ENCODE results near the gene CNTN6. TPM values are rescaled to one million over a fixed set of nuclear protein-coding genes. Genes with fewer than 3 reads are reported as not detected.

The CNTN6 gene
- total and polyA plus RNA-seq, 5 donors: 0.02 to 0.72 (median 0.14) TPM

DNA sequence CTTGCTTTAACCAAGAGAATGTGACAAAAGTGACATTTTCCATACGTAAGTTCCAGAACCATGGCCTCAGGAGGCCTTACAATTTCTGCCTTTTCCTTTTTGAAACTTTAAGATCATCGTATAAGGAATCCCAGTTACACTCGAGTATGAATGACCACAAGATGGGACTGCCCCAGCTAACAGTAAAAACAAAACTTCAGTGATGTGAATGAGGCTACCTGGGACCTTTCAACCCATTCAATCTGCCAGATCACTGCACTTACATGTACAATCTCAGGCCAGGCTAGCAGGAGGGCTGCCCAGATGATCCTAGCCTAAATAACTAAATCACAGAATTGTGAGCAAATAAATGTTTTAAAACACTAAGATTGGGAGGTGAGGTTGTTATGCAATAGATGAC lies 328.8 kb downstream of the CNTN6 start:
- ATAC-seq (no peak), DNase-seq (no peak)
- Histone ChIP-seq H3K4me3 (ENCODE audit: low read length) (no peak overlapping the region), H3K4me1 (ENCODE audit: control insufficient read depth, insufficient read depth, low read length) (no peaks in the 10 kb centered on the region), H3K27ac (ENCODE audit: low read length) (no peak overlapping the region), H3K9me3 (ENCODE audit: control insufficient read depth, low read length) (no peaks in the 10 kb centered on the region), H3K27me3 (ENCODE audit: control insufficient read depth, insufficient read depth) (no peaks in the 10 kb centered on the region)
- intact Hi-C loops (cut with DNase I): no loop called here
- WGBS: 72% methylated on average over 3 of the region's 3 CpGs

DNA sequence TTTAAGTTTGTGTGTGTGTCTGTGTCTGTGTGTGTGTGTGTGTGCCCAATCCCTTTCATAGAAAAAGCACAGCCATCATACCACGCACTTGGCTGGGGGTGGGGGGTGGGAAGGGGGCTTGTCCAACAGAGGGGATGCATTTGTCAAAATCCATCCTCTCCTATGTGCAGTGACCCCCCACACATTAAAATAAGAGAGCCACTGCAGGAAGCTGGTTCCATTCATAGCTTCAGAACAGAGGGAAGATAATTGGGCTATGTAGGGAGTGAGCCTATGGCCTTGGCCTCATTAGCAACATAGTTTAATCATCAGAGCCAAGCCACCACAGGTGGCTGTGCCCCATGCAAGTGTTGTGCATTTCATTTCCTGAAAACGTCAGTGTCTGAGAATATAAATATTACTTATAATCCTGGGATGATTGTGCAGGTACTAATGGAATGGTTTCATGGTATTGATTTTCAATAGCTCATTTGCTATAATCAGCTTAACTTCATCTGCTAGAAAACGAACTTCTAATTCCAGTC lies 330.8 kb downstream of the CNTN6 start:
- WGBS: 68% methylated on average over 3 of the region's 3 CpGs
- H3K9me3 ChIP-seq (ENCODE audit: control insufficient read depth, low read length): no peaks in the 10 kb centered on the region
- no peak for DNase-seq
- H3K4me1 ChIP-seq (ENCODE audit: control insufficient read depth, insufficient read depth, low read length): no peaks in the 10 kb centered on the region
- no peaks in the 10 kb centered on the region for H3K27me3 ChIP-seq (ENCODE audit: control insufficient read depth, insufficient read depth)
- H3K4me3 ChIP-seq (ENCODE audit: low read length): no peak overlapping the region
- ATAC-seq: no peak
- intact Hi-C loops (cut with DNase I): no loop called here
- no peak overlapping the region for H3K27ac ChIP-seq (ENCODE audit: low read length)

GRCh38 chr3:1439395-1439794 lies 346.6 kb downstream of the CNTN6 start:
- Histone ChIP-seq H3K9me3 (ENCODE audit: control insufficient read depth, low read length) (no peaks in the 10 kb centered on the region), H3K27me3 (ENCODE audit: control insufficient read depth, insufficient read depth) (no peaks in the 10 kb centered on the region), H3K27ac (ENCODE audit: low read length) (no peak overlapping the region), H3K4me1 (ENCODE audit: control insufficient read depth, insufficient read depth, low read length) (no peaks in the 10 kb centered on the region), H3K4me3 (ENCODE audit: low read length) (no peak overlapping the region)
- 67% methylated on average over 2 of the region's 2 CpGs for WGBS
- no peak for ATAC-seq
- no peak for DNase-seq
- intact Hi-C loops (cut with DNase I): no loop called here

DNA sequence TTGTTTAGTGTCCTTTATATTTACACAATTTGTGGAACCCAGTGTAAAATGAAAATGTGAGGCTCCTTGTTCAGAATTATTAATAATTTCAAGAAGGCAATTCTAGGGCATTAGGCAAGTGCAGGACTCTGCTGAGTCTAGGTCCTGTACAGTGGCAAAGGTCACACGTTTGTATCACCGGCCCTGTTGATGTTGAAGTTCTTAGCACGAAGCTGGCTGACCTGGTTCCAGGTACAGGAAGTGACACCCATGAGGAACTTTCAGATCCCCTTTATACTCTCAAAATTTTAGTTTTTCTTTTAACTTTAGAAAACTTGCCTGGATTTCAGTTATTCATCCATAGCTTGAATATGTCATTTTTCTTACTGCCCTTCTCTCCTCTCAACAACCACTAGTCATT lies 349.4 kb downstream of the CNTN6 start:
- intact Hi-C loops (cut with DNase I): no loop called here
- 74% methylated on average over 3 of the region's 3 CpGs for WGBS

GRCh38 chr3:1444195-1444594 lies 351.4 kb downstream of the CNTN6 start:
- Histone ChIP-seq H3K27ac (ENCODE audit: low read length) (no peak overlapping the region), H3K4me1 (ENCODE audit: control insufficient read depth, insufficient read depth, low read length) (no peaks in the 10 kb centered on the region), H3K4me3 (ENCODE audit: low read length) (no peak overlapping the region), H3K27me3 (ENCODE audit: control insufficient read depth, insufficient read depth) (no peaks in the 10 kb centered on the region), H3K9me3 (ENCODE audit: control insufficient read depth, low read length) (no peaks in the 10 kb centered on the region)
- DNase-seq (no peak), ATAC-seq (no peak)
- 79% methylated on average over 3 of the region's 3 CpGs for WGBS
- intact Hi-C loops (cut with DNase I): no loop called here

More for the DNA sequence above, 349.4 kb downstream of the CNTN6 start:
- Histone ChIP-seq H3K27me3 (ENCODE audit: control insufficient read depth, insufficient read depth) (no peaks in the 10 kb centered on the region), H3K4me3 (ENCODE audit: low read length) (no peak overlapping the region), H3K27ac (ENCODE audit: low read length) (no peak overlapping the region), H3K4me1 (ENCODE audit: control insufficient read depth, insufficient read depth, low read length) (no peaks in the 10 kb centered on the region), H3K9me3 (ENCODE audit: control insufficient read depth, low read length) (no peaks in the 10 kb centered on the region)
- DNase-seq (no peak), ATAC-seq (no peak)

GRCh38 chr3:1446531-1446930 lies 353.7 kb downstream of the CNTN6 start:
- no peaks in the 10 kb centered on the region for H3K9me3 ChIP-seq (ENCODE audit: control insufficient read depth, low read length)
- intact Hi-C loops (cut with DNase I): no loop called here
- H3K4me1 ChIP-seq (ENCODE audit: control insufficient read depth, insufficient read depth, low read length): no peaks in the 10 kb centered on the region
- H3K27ac ChIP-seq (ENCODE audit: low read length): no peak overlapping the region
- no peaks in the 10 kb centered on the region for H3K27me3 ChIP-seq (ENCODE audit: control insufficient read depth, insufficient read depth)
- no peak for ATAC-seq
- no peak for DNase-seq
- no peak overlapping the region for H3K4me3 ChIP-seq (ENCODE audit: low read length)

DNA sequence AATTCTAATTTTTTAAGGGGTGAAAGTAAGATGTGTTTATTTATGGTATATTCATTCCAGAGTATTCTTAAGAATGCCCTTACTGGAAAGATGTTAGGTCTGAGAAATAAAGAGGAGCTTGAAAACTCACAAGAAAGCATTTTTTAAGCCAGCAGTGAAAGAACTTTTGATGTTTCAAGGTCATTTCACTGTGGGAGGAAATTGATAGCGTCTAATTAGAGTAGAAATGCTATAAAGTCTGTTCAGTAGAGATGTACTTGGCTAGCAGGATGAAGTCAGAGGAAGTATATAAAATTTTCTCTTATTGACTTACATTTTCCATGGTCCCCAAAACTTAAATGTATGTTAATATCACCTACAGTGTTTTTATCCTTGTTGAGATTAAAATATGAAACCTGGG lies 354.6 kb downstream of the CNTN6 start:
- no peak for DNase-seq
- intact Hi-C loops (cut with DNase I): no loop called here
- no peak overlapping the region for H3K27ac ChIP-seq (ENCODE audit: low read length)
- ATAC-seq: no peak
- H3K9me3 ChIP-seq (ENCODE audit: control insufficient read depth, low read length): no peaks in the 10 kb centered on the region
- no peak overlapping the region for H3K4me3 ChIP-seq (ENCODE audit: low read length)
- H3K27me3 ChIP-seq (ENCODE audit: control insufficient read depth, insufficient read depth): no peaks in the 10 kb centered on the region
- 40% methylated on average over 1 of the region's 1 CpG for WGBS
- H3K4me1 ChIP-seq (ENCODE audit: control insufficient read depth, insufficient read depth, low read length): no peaks in the 10 kb centered on the region

DNA sequence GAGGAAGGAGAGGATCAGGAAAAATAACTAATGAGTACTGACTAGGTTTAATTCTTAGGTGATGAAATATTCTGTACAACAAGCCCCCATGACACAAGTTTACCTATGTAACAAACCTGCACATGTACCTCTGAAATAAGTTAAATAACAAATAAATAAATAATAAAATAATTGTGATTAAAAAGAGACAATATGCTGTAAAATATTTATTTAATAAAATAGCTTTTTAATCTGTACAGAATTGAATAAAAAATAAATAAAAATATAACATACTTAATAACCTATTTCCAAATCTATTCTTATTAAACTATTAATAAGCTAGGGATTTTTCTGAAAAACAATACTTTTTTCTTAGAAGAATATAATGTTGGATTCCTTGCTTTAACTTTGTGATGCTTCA lies 355.6 kb downstream of the CNTN6 start:
- H3K9me3 ChIP-seq (ENCODE audit: control insufficient read depth, low read length): no peaks in the 10 kb centered on the region
- no peaks in the 10 kb centered on the region for H3K4me1 ChIP-seq (ENCODE audit: control insufficient read depth, insufficient read depth, low read length)
- H3K4me3 ChIP-seq (ENCODE audit: low read length): no peak overlapping the region
- ATAC-seq (no peak), DNase-seq (no peak)
- no peak overlapping the region for H3K27ac ChIP-seq (ENCODE audit: low read length)
- intact Hi-C loops (cut with DNase I): no loop called here
- no peaks in the 10 kb centered on the region for H3K27me3 ChIP-seq (ENCODE audit: control insufficient read depth, insufficient read depth)

Measured in right cardiac atrium (tissue), 5 donors.